GM21390 (cell line): Measurements from ENCODE around the gene FAM117A.

ENCODE experiments used
- ATAC-seq: cut with Tn5 transposase; IDR thresholded peaks from one replicate; pipeline ENCODE4 v1.9.1; 2021; ENCODE audit not compliant: unreplicated experiment

Gene FAM117A

GRCh38 chr17:49715216-49715615 is 48.7 kb downstream of the FAM117A start:
- ATAC-seq, result no peak

GRCh38 chr17:49708515-49709183 is 55.3 kb downstream of the FAM117A start:
- no peak for ATAC-seq

- ATAC-seq, result peak; percentile 93
These were observed 56.1 kb downstream of the FAM117A start, which contains the start of gene SLC35B1 for GRCh38 chr17:49707608-49708514. SLC35B1 (minus strand) TSS chr17:49707964; CDS start chr17:49707833, 131 bp downstream.

GRCh38 chr17:49707246-49707607 is 56.7 kb downstream of the FAM117A start:
- no peak for ATAC-seq

GRCh38 chr17:49705254-49705653 is 58.7 kb downstream of the FAM117A start:
- no peak for ATAC-seq

GRCh38 chr17:49703557-49704277 is 60.2 kb downstream of the FAM117A start:
- ATAC-seq, result no peak

GRCh38 chr17:49700960-49701359 is 63.0 kb downstream of the FAM117A start:
- ATAC-seq, result no peak

- no peak for ATAC-seq
These were observed 63.9 kb downstream of the FAM117A start for GRCh38 chr17:49699966-49700575.

GRCh38 chr17:49698005-49698404 is 65.9 kb downstream of the FAM117A start:
- no peak for ATAC-seq

- no peak for ATAC-seq
These were observed 67.6 kb downstream of the FAM117A start for GRCh38 chr17:49696233-49696761.

GRCh38 chr17:49695698-49696232 is 68.2 kb downstream of the FAM117A start:
- ATAC-seq, result no peak

- ATAC-seq, result no peak
These were observed 68.9 kb downstream of the FAM117A start for GRCh38 chr17:49694847-49695697.

GRCh38 chr17:49692751-49693150 is 71.2 kb downstream of the FAM117A start:
- ATAC-seq, result no peak

- no peak for ATAC-seq
These were observed 72.2 kb downstream of the FAM117A start for GRCh38 chr17:49691677-49692191.

GRCh38 chr17:49691086-49691676 is 72.8 kb downstream of the FAM117A start:
- ATAC-seq, result no peak

GRCh38 chr17:49690256-49690655 is 73.7 kb downstream of the FAM117A start:
- ATAC-seq, result no peak

- ATAC-seq, result no peak
These were observed 75.1 kb downstream of the FAM117A start for GRCh38 chr17:49688848-49689247.

- ATAC-seq, result no peak
These were observed 75.9 kb downstream of the FAM117A start for GRCh38 chr17:49687878-49688491.
